Suprapubic skin (tissue), 4 donors: Measurements from ENCODE around the gene LRRN4.

Experiments
- CTCF ChIP-seq, 2 donors: fragments of 200-600 bp in 1 of 2; fragments of 450-650 bp in 1 of 2; sonication (generic) in 1 of 2; IDR thresholded peaks; one replicate each; pipeline ENCODE4 v1.5.1; 2016 to 2019; ENCODE audit warnings: antibody characterized with exemption in 2 of 2, mild to moderate bottlenecking in 1 of 2, moderate library complexity in 1 of 2
- EP300 ChIP-seq: sonication (generic); formaldehyde crosslinking; IDR thresholded peaks from one replicate; pipeline ENCODE4 v1.6.1; 2017; ENCODE audit warnings: antibody characterized with exemption
- POLR2A ChIP-seq, 2 donors: fragments of 450-650 bp; IDR thresholded peaks; one replicate each; pipeline ENCODE4 v1.6.1; 2017; ENCODE audit warnings: antibody characterized with exemption in 2 of 2, mild to moderate bottlenecking in 2 of 2, moderate library complexity in 2 of 2
- POLR2AphosphoS5 ChIP-seq, 3 donors: sonication (generic); formaldehyde crosslinking; IDR thresholded peaks; one replicate each; pipeline ENCODE4 v1.6.1; 2017; ENCODE audit warnings: antibody characterized with exemption in 3 of 3

- TF ChIP-seq POLR2AphosphoS5 (IDR thresholded peaks at IDR 0.05), result no peak
- no peak for TF ChIP-seq CTCF (IDR thresholded peaks at IDR 0.05)
- TF ChIP-seq POLR2A (IDR thresholded peaks at IDR 0.05), result no peak
- TF ChIP-seq EP300, result no peak
Measured at GRCh38 chr20:6028818-6029217, 25.0 kb downstream of the LRRN4 start.
